ENCODE measurements around the gene FAM3A. TPM values are rescaled to one million over a fixed set of nuclear protein-coding genes. Genes with fewer than 3 reads are reported as not detected.

FAM3A gene
- total RNA-seq, 1 experiment from 2014 or later: 69.2 TPM

- no peak overlapping the region for H2AFZ ChIP-seq (ENCODE audit: low read length)
These were observed 48.5 kb downstream of the FAM3A start for GRCh38 chrX:154467556-154467955.

GRCh38 chrX:154466907-154467306 is 49.1 kb downstream of the FAM3A start:
- H3K9me3 ChIP-seq (ENCODE audit: low read length): no peaks in the 10 kb centered on the region
- no TSS peak for BruUV-seq (replicated peaks)
- TF ChIP-seq EZH2 (IDR thresholded peaks at IDR 0.05; ENCODE audit: low read length, unreplicated experiment) (no peak), EZH2phosphoT487 (IDR thresholded peaks at IDR 0.05; ENCODE audit: borderline replicate concordance, low read length) (no peak), CTCF (conservative IDR thresholded peaks at IDR 0.05; ENCODE audit: low read depth, low read length) (no peak)

More at GRCh38 chrX:154467556-154467955, 48.5 kb downstream of the FAM3A start:
- ChIA-PET CTCF (no interaction called here), POLR2A (ENCODE audit: unreplicated experiment) (no interaction called here)
- ATAC-seq: no peak
- Histone ChIP-seq H3K9me3 (ENCODE audit: low read length) (no peaks in the 10 kb centered on the region), H3K4me3 (ENCODE audit: low read length) (no peak overlapping the region), H3K9me2 (replicated peaks; ENCODE audit: low read length) (no peaks in the 10 kb centered on the region), H3K79me2 (ENCODE audit: low read length) (no peaks in the 10 kb centered on the region), H3K27me3 (ENCODE audit: low read length) (no peaks in the 10 kb centered on the region), H3K9ac (ENCODE audit: low read length) (no peak overlapping the region), H3K36me3 (ENCODE audit: low read depth, low read length) (no peaks in the 10 kb centered on the region; the same call in 1 of the 2 replicates), H3K27ac (ENCODE audit: low read length) (no peak overlapping the region), H3F3A (ENCODE audit: low read length, unreplicated experiment) (no peaks in the 10 kb centered on the region), H3K4me1 (ENCODE audit: insufficient read depth, low read length) (no peaks in the 10 kb centered on the region), H4K20me1 (ENCODE audit: low read length) (no peaks in the 10 kb centered on the region), H3K4me2 (ENCODE audit: low read length) (no peak overlapping the region)
- TF ChIP-seq EZH2phosphoT487 (IDR thresholded peaks at IDR 0.05; ENCODE audit: borderline replicate concordance, low read length): no peak
- no peak for TF ChIP-seq CTCF (conservative IDR thresholded peaks at IDR 0.05; ENCODE audit: low read depth, low read length)
- TF ChIP-seq EZH2 (IDR thresholded peaks at IDR 0.05; ENCODE audit: low read length, unreplicated experiment): no peak
- BruUV-seq (replicated peaks): no TSS peak
- DNase-seq: no peak
- intact Hi-C loops (cut with micrococcal nuclease): no loop called here

GRCh38 chrX:154466036-154466435 is 50.0 kb downstream of the FAM3A start:
- H3K36me3 ChIP-seq (ENCODE audit: low read depth, low read length): no peaks in the 10 kb centered on the region; the same call in 1 of the 2 replicates
- H2AFZ ChIP-seq (ENCODE audit: low read length): no peak overlapping the region
- ChIA-PET CTCF (no interaction called here), POLR2A (ENCODE audit: unreplicated experiment) (no interaction called here)
- H4K20me1 ChIP-seq (ENCODE audit: low read length): no peaks in the 10 kb centered on the region
- BruUV-seq (replicated peaks): no TSS peak
- intact Hi-C loops (cut with micrococcal nuclease): no loop called here
- no peak overlapping the region for H3K27ac ChIP-seq (ENCODE audit: low read length)
- H3K27me3 ChIP-seq (ENCODE audit: low read length): no peaks in the 10 kb centered on the region
- no peak overlapping the region for H3K4me2 ChIP-seq (ENCODE audit: low read length)
- no peak overlapping the region for H3K9ac ChIP-seq (ENCODE audit: low read length)
- H3K9me2 ChIP-seq (replicated peaks; ENCODE audit: low read length): no peaks in the 10 kb centered on the region
- H3K4me3 ChIP-seq (ENCODE audit: low read length): no peak overlapping the region
- TF ChIP-seq CTCF (conservative IDR thresholded peaks at IDR 0.05; ENCODE audit: low read depth, low read length): no peak
- no peak for TF ChIP-seq EZH2 (IDR thresholded peaks at IDR 0.05; ENCODE audit: low read length, unreplicated experiment)
- TF ChIP-seq EZH2phosphoT487 (IDR thresholded peaks at IDR 0.05; ENCODE audit: borderline replicate concordance, low read length): no peak
- H3F3A ChIP-seq (ENCODE audit: low read length, unreplicated experiment): no peaks in the 10 kb centered on the region
- no peak for DNase-seq
- H3K9me3 ChIP-seq (ENCODE audit: low read length): no peaks in the 10 kb centered on the region
- no peaks in the 10 kb centered on the region for H3K79me2 ChIP-seq (ENCODE audit: low read length)
- no peaks in the 10 kb centered on the region for H3K4me1 ChIP-seq (ENCODE audit: insufficient read depth, low read length)
- no peak for ATAC-seq

More at GRCh38 chrX:154466907-154467306, 49.1 kb downstream of the FAM3A start:
- H3K9ac ChIP-seq (ENCODE audit: low read length): no peak overlapping the region
- ChIA-PET CTCF (no interaction called here), POLR2A (ENCODE audit: unreplicated experiment) (interaction anchor here (0.6 kb wide), 1 partner anchor 23 kb away, joined by 6 read pairs; the partner anchor contains the start of gene SLC10A3)
- no peaks in the 10 kb centered on the region for H3K27me3 ChIP-seq (ENCODE audit: low read length)
- no peak overlapping the region for H3K27ac ChIP-seq (ENCODE audit: low read length)
- H3K79me2 ChIP-seq (ENCODE audit: low read length): no peaks in the 10 kb centered on the region
- H3K9me2 ChIP-seq (replicated peaks; ENCODE audit: low read length): no peaks in the 10 kb centered on the region
- H2AFZ ChIP-seq (ENCODE audit: low read length): no peak overlapping the region
- no peak overlapping the region for H3K4me2 ChIP-seq (ENCODE audit: low read length)
- no peak for DNase-seq
- no peaks in the 10 kb centered on the region; the same call in 1 of the 2 replicates for H3K36me3 ChIP-seq (ENCODE audit: low read depth, low read length)
- H3K4me3 ChIP-seq (ENCODE audit: low read length): no peak overlapping the region
- ATAC-seq: no peak
- H3K4me1 ChIP-seq (ENCODE audit: insufficient read depth, low read length): no peaks in the 10 kb centered on the region
- H4K20me1 ChIP-seq (ENCODE audit: low read length): no peaks in the 10 kb centered on the region
- no peaks in the 10 kb centered on the region for H3F3A ChIP-seq (ENCODE audit: low read length, unreplicated experiment)
- intact Hi-C loops (cut with micrococcal nuclease): no loop called here
